VCaP (cell line): ENCODE data around the gene ADAM10.

Source experiments
- H3K27ac ChIP-seq: fragments of 450-650 bp; 2 replicates; pipeline ENCODE4 v1.5.1; 2017
- TF ChIP-seq, protein P1 (sequence below): fragments of 450-650 bp; conservative IDR thresholded peaks from 2 replicates; pipeline ENCODE4 v1.5.1; 2017; ENCODE audit warnings: mild to moderate bottlenecking, moderate library complexity

ADAM10 gene

GRCh38 chr15:58671186-58671585 is 78.3 kb downstream of the ADAM10 start:
- TF ChIP-seq, protein P1, sequence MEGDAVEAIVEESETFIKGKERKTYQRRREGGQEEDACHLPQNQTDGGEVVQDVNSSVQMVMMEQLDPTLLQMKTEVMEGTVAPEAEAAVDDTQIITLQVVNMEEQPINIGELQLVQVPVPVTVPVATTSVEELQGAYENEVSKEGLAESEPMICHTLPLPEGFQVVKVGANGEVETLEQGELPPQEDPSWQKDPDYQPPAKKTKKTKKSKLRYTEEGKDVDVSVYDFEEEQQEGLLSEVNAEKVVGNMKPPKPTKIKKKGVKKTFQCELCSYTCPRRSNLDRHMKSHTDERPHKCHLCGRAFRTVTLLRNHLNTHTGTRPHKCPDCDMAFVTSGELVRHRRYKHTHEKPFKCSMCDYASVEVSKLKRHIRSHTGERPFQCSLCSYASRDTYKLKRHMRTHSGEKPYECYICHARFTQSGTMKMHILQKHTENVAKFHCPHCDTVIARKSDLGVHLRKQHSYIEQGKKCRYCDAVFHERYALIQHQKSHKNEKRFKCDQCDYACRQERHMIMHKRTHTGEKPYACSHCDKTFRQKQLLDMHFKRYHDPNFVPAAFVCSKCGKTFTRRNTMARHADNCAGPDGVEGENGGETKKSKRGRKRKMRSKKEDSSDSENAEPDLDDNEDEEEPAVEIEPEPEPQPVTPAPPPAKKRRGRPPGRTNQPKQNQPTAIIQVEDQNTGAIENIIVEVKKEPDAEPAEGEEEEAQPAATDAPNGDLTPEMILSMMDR: no peak
- H3K27ac ChIP-seq: no peak overlapping the region

GRCh38 chr15:58669108-58669507 is 80.4 kb downstream of the ADAM10 start:
- no peak overlapping the region for H3K27ac ChIP-seq
- TF ChIP-seq, protein P1: no peak

GRCh38 chr15:58666957-58667356 is 82.5 kb downstream of the ADAM10 start:
- no peak overlapping the region for H3K27ac ChIP-seq
- TF ChIP-seq, protein P1: no peak

GRCh38 chr15:58665672-58666071 is 83.8 kb downstream of the ADAM10 start:
- no peak overlapping the region for H3K27ac ChIP-seq
- TF ChIP-seq, protein P1: no peak

- no peak overlapping the region for H3K27ac ChIP-seq
- TF ChIP-seq, protein P1: no peak
Measured at GRCh38 chr15:58650102-58650501, 99.4 kb downstream of the ADAM10 start.

DNA sequence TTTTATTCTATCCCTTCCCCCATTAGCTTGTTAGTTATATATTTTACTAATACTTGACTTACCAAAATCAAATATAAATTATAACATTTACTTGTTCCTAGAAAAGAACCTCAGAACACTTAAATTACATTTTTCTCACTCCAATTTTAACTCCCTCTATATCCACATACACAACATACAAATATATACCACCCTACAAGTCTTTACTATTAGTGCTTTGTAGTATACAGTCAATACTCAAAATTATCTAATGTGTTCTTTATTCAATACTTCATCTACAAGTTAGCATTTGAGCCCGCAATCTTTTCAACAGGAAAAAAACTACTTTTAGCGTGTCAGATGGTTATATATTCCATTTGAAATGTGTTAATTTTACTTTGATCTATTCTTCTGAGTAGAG is 100.3 kb downstream of the ADAM10 start:
- TF ChIP-seq, protein P1: no peak
- no peak overlapping the region for H3K27ac ChIP-seq

DNA sequence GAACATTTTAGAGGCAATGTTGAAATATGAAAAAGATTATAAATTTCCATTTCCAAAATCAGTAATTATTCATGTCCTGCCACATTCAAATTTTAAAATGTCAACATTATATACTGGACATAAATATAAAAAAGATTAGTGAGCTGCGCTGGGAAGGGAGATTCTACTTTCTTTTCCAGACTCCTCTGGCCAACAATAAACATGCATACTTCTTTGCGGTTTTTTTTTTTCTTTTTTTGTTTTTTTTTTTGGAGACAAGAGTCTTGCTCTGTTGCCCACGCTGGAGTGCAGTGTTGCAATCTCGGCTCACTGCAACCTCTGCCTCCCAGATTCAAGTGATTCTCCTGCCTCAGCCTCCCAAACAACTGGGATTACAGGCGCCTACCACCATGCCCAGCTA is 105.5 kb downstream of the ADAM10 start:
- H3K27ac ChIP-seq: no peak overlapping the region
- TF ChIP-seq, protein P1: no peak

GRCh38 chr15:58641660-58642059 is 107.8 kb downstream of the ADAM10 start:
- TF ChIP-seq, protein P1: no peak
- no peak overlapping the region for H3K27ac ChIP-seq
